Measurements from ENCODE around the gene TMEM178A. TPM values are rescaled to one million over a fixed set of nuclear protein-coding genes. Genes with fewer than 3 reads are reported as not detected.
"Not testable (repeated sequence)": the region's sequence is repeated elsewhere in the genome, so short reads cannot be mapped to it uniquely, and the experiment has no call there.

The TMEM178A gene
- total RNA-seq: not detected

GRCh38 chr2:39665811-39666490, at the start of gene TMEM178A:
TMEM178A (plus strand) TSS chr2:39665917; CDS start chr2:39665975, 58 bp downstream.
- ATAC-seq (no peak), DNase-seq (ENCODE audit: low spot score) (no peak)
- Mint-ChIP-seq H3K4me3 (peak within 1 kb of the TSS; percentile 71), H3K27me3 (peaks cover 46 to 78% of the 10 kb centered on the region in 2 donors), H3K36me3 (peaks cover 20% of the 10 kb centered on the region), H3K9me3 (no peaks in the 10 kb centered on the region), H3K4me1 (ENCODE audit: low read depth in 2 of 2) (peaks cover 0 to 8% of the 10 kb centered on the region in 2 donors), H3K27ac (no peak within 1 kb of the TSS)

DNA sequence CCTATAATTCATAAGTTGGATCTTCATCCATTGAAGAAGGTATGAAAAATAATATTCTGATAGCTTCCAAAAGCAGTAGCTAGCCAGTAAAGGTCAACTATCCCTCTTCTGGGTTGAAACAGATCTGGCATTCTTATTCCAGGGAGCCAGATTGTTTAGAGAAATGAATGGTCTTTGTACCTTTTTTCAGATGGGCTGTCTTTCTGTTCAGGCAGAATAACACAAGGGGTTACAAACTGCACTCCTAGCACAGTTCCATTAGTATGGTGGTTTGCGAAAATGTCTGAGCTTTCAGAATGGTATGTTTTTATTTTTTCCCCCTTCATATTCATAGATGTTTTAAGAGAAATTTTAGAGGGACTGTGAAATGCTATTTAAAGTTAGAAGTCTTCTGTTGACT, 47.5 kb upstream of the TMEM178A start:
- DNase-seq (ENCODE audit: low spot score) (no peak), ATAC-seq (no peak)
- peaks cover 5 to 6% of the 10 kb centered on the region in 2 donors for H3K4me1 Mint-ChIP-seq (ENCODE audit: low read depth in 2 of 2)
- H3K9me3 Mint-ChIP-seq: no peaks in the 10 kb centered on the region
- H3K27ac Mint-ChIP-seq: no peak overlapping the region
- H3K27me3 Mint-ChIP-seq: peaks cover 22 to 37% of the 10 kb centered on the region in 2 donors
- H3K36me3 Mint-ChIP-seq: no peaks in the 10 kb centered on the region
- no peak overlapping the region for H3K4me3 Mint-ChIP-seq

GRCh38 chr2:39618736-39619135, 47.0 kb upstream of the TMEM178A start:
- H3K36me3 Mint-ChIP-seq: no peaks in the 10 kb centered on the region
- peaks cover 22 to 37% of the 10 kb centered on the region in 2 donors for H3K27me3 Mint-ChIP-seq
- no peak for ATAC-seq
- no peak for DNase-seq (ENCODE audit: low spot score)
- no peak overlapping the region for H3K4me3 Mint-ChIP-seq
- no peaks in the 10 kb centered on the region for H3K9me3 Mint-ChIP-seq
- peaks cover 5 to 6% of the 10 kb centered on the region in 2 donors for H3K4me1 Mint-ChIP-seq (ENCODE audit: low read depth in 2 of 2)
- no peak overlapping the region for H3K27ac Mint-ChIP-seq

DNA sequence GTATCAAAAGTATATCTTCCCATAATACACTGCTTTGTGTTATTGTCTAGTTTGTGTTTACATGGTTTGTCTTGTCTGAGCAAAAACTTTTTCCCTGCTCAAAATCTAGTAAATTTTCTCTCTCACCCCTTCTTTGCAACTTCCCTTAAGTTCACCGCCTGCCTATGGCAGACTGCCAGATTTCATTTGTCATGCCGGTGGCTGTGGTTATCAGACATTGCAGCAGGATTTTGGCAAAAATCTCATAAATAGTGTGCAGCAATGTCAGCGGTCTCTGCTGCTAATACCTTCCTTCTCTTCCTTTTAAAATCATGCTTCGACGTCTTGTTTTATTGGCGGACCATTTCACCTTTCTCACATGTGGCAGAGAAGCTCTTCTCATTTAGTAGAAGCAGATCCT, 45.6 kb upstream of the TMEM178A start:
- Mint-ChIP-seq H3K4me3 (no peak overlapping the region), H3K27ac (no peak overlapping the region), H3K27me3 (peaks cover 17 to 25% of the 10 kb centered on the region in 2 donors), H3K36me3 (no peaks in the 10 kb centered on the region), H3K9me3 (no peaks in the 10 kb centered on the region), H3K4me1 (ENCODE audit: low read depth in 2 of 2) (peaks cover 5 to 6% of the 10 kb centered on the region in 2 donors)
- no peak for ATAC-seq
- no peak for DNase-seq (ENCODE audit: low spot score)

DNA sequence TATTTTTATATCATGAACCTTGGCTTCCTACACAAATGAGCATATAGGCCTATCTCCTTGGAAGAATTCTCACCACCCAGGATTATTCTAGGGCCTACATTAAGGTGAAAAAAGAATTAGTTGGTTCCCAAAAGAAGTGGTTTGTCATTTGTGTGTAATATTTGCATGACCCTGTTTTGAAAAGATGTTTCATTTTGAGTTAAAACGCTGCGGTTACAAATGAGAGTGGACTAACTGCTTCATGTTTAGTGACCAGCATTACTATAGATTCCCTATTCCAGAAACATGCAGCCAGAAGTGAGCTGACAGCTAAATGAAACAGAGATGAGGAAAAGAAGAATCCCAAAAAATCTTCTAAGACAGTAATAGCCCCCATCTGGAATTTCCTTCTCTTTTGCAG, 44.1 kb upstream of the TMEM178A start:
- Mint-ChIP-seq H3K27ac (no peak overlapping the region), H3K27me3 (peaks cover 18 to 30% of the 10 kb centered on the region in 2 donors)
- no peak for ATAC-seq

GRCh38 chr2:39622860-39623259, 42.9 kb upstream of the TMEM178A start:
- Mint-ChIP-seq H3K27me3 (peaks cover 12 to 22% of the 10 kb centered on the region in 2 donors), H3K36me3 (no peaks in the 10 kb centered on the region), H3K4me1 (ENCODE audit: low read depth in 2 of 2) (peaks cover 5 to 6% of the 10 kb centered on the region in 2 donors), H3K27ac (no peak overlapping the region), H3K4me3 (no peak overlapping the region), H3K9me3 (no peaks in the 10 kb centered on the region)
- DNase-seq (ENCODE audit: low spot score) (no peak), ATAC-seq (no peak)

More for the DNA sequence above, 44.1 kb upstream of the TMEM178A start:
- no peak for DNase-seq (ENCODE audit: low spot score)
- H3K4me3 Mint-ChIP-seq: no peak overlapping the region
- H3K36me3 Mint-ChIP-seq: no peaks in the 10 kb centered on the region
- peaks cover 5 to 6% of the 10 kb centered on the region in 2 donors for H3K4me1 Mint-ChIP-seq (ENCODE audit: low read depth in 2 of 2)
- H3K9me3 Mint-ChIP-seq: no peaks in the 10 kb centered on the region

DNA sequence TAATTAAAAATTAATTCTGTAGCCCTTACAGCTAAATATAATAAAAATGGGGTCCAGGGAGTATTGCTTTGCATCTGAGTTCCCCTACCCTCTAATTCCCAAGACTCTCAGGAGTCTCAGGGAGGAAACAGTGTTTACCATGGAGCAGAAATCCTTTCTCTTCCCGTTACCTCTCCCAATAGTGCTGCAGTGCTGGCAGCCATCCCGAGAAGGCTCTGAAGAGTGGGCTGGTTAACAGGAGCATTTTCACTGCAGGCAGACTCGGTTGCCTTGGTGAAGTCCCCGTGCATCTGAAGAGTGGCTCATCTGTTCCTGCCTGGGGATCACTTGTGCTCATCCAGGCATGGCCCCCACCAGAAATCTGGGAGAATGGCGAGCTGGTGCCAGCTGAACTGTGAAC, 41.8 kb upstream of the TMEM178A start:
- H3K9me3 Mint-ChIP-seq: no peaks in the 10 kb centered on the region
- H3K36me3 Mint-ChIP-seq: no peaks in the 10 kb centered on the region
- DNase-seq (ENCODE audit: low spot score): no peak
- peaks cover 12 to 22% of the 10 kb centered on the region in 2 donors for H3K27me3 Mint-ChIP-seq
- H3K27ac Mint-ChIP-seq: no peak overlapping the region
- no peak for ATAC-seq
- no peak overlapping the region for H3K4me3 Mint-ChIP-seq
- peaks cover 5 to 6% of the 10 kb centered on the region in 2 donors for H3K4me1 Mint-ChIP-seq (ENCODE audit: low read depth in 2 of 2)

GRCh38 chr2:39625193-39625926, 40.4 kb upstream of the TMEM178A start:
- no peak for DNase-seq (ENCODE audit: low spot score)
- peaks cover 9 to 17% of the 10 kb centered on the region in 2 donors for H3K27me3 Mint-ChIP-seq
- no peak overlapping the region for H3K4me3 Mint-ChIP-seq

GRCh38 chr2:39625927-39626270, 39.8 kb upstream of the TMEM178A start:
- no peak for DNase-seq (ENCODE audit: low spot score)
- ATAC-seq: no peak
- H3K4me3 Mint-ChIP-seq: no peak overlapping the region
- H3K9me3 Mint-ChIP-seq: no peaks in the 10 kb centered on the region
- H3K36me3 Mint-ChIP-seq: no peaks in the 10 kb centered on the region
- H3K4me1 Mint-ChIP-seq (ENCODE audit: low read depth in 2 of 2): no peaks in the 10 kb centered on the region
- no peak overlapping the region for H3K27ac Mint-ChIP-seq
- peaks cover 6 to 11% of the 10 kb centered on the region in 2 donors for H3K27me3 Mint-ChIP-seq

More at GRCh38 chr2:39625193-39625926, 40.4 kb upstream of the TMEM178A start:
- ATAC-seq: no peak
- no peak overlapping the region for H3K27ac Mint-ChIP-seq
- no peaks in the 10 kb centered on the region for H3K9me3 Mint-ChIP-seq
- no peaks in the 10 kb centered on the region for H3K36me3 Mint-ChIP-seq
- peaks cover under 1 to 2% of the 10 kb centered on the region in 2 donors for H3K4me1 Mint-ChIP-seq (ENCODE audit: low read depth in 2 of 2)

DNA sequence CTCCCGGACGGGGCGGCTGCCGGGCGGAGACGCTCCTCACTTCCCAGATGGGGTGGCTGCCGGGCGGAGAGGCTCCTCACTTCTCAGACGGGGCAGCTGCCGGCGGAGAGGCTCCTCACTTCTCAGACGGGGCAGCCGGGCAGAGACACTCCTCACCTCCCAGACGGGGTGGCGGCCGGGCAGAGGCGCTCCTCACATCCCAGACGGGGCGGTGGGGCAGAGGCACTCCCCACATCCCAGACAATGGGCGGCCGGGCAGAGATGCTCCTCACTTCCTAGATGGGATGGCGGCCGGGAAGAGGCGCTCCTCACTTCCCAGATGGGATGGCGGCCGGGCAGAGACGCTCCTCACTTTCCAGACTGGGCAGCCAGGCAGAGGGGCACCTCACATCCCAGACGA, 37.4 kb upstream of the TMEM178A start:
- H3K9me3 Mint-ChIP-seq; H3K4me1 Mint-ChIP-seq (ENCODE audit: low read depth in 2 of 2); DNase-seq (ENCODE audit: low spot score); H3K4me3 Mint-ChIP-seq; ATAC-seq; H3K27me3 Mint-ChIP-seq; H3K27ac Mint-ChIP-seq; H3K36me3 Mint-ChIP-seq: not testable (repeated sequence)

- H3K4me1 Mint-ChIP-seq (ENCODE audit: low read depth in 2 of 2): no peaks in the 10 kb centered on the region
These were observed 36.1 kb upstream of the TMEM178A start for GRCh38 chr2:39629646-39630045.

GRCh38 chr2:39631256-39631655, 34.5 kb upstream of the TMEM178A start:
- peaks cover 0 to 7% of the 10 kb centered on the region in 2 donors for H3K27me3 Mint-ChIP-seq
- H3K4me3 Mint-ChIP-seq: no peak overlapping the region

More at GRCh38 chr2:39629646-39630045, 36.1 kb upstream of the TMEM178A start:
- Mint-ChIP-seq H3K9me3 (no peaks in the 10 kb centered on the region), H3K27ac (no peak overlapping the region), H3K27me3 (peaks cover 4 to 7% of the 10 kb centered on the region in 2 donors), H3K4me3 (no peak overlapping the region), H3K36me3 (no peaks in the 10 kb centered on the region)
- ATAC-seq (no peak), DNase-seq (ENCODE audit: low spot score) (no peak)

GRCh38 chr2:39631718-39632117, 34.0 kb upstream of the TMEM178A start:
- Mint-ChIP-seq H3K27me3 (peaks cover 0 to 7% of the 10 kb centered on the region in 2 donors), H3K4me3 (no peak overlapping the region)
- ATAC-seq: no peak

More at GRCh38 chr2:39631256-39631655, 34.5 kb upstream of the TMEM178A start:
- no peaks in the 10 kb centered on the region for H3K36me3 Mint-ChIP-seq
- H3K27ac Mint-ChIP-seq: no peak overlapping the region
- DNase-seq (ENCODE audit: low spot score) (no peak), ATAC-seq (no peak)
- H3K4me1 Mint-ChIP-seq (ENCODE audit: low read depth in 2 of 2): no peaks in the 10 kb centered on the region
- no peaks in the 10 kb centered on the region for H3K9me3 Mint-ChIP-seq

DNA sequence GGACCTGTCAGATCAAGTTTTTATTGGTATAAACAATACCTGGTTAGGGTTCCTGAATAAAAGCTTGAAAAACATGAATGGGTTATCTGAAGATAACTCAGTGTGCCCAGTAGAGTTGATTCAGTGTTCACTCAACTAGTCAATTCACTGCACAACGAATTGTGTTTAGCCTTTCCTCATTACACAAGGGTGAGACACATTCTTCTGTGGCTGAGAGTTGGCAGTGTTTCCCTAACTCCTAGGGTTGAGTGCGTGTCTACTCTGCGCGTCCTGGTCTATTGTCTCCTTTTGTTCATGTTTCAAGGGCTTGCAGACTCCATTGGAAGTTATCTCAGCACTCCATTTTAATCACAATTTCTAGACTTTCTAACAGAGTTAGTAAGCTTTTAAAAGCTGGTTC, 32.8 kb upstream of the TMEM178A start:
- no peaks in the 10 kb centered on the region for H3K36me3 Mint-ChIP-seq
- H3K4me3 Mint-ChIP-seq: no peak overlapping the region
- DNase-seq (ENCODE audit: low spot score): no peak
- ATAC-seq: no peak
- no peaks in the 10 kb centered on the region for H3K9me3 Mint-ChIP-seq
- H3K4me1 Mint-ChIP-seq (ENCODE audit: low read depth in 2 of 2): no peaks in the 10 kb centered on the region
- peaks cover 0 to 7% of the 10 kb centered on the region in 2 donors for H3K27me3 Mint-ChIP-seq
- no peak overlapping the region for H3K27ac Mint-ChIP-seq

More at GRCh38 chr2:39631718-39632117, 34.0 kb upstream of the TMEM178A start:
- Mint-ChIP-seq H3K36me3 (no peaks in the 10 kb centered on the region), H3K27ac (no peak overlapping the region), H3K9me3 (no peaks in the 10 kb centered on the region), H3K4me1 (ENCODE audit: low read depth in 2 of 2) (no peaks in the 10 kb centered on the region)
- DNase-seq (ENCODE audit: low spot score): no peak

All from natural killer cell treated with Interleukin-12 subunit alpha and Interleukin-12 subunit beta and Interleukin-15 and Interleukin-18, amount 100 ng/mL, for 72 hours (primary cell).